SHP77 (cell line): Measurements from ENCODE around the gene CHERP.

Source experiments
- DNase-seq, 2 experiments: peaks; one replicate each; lab custom pipeline; 2025; lab: John Stamatoyannopoulos, UW

The CHERP gene

DNA sequence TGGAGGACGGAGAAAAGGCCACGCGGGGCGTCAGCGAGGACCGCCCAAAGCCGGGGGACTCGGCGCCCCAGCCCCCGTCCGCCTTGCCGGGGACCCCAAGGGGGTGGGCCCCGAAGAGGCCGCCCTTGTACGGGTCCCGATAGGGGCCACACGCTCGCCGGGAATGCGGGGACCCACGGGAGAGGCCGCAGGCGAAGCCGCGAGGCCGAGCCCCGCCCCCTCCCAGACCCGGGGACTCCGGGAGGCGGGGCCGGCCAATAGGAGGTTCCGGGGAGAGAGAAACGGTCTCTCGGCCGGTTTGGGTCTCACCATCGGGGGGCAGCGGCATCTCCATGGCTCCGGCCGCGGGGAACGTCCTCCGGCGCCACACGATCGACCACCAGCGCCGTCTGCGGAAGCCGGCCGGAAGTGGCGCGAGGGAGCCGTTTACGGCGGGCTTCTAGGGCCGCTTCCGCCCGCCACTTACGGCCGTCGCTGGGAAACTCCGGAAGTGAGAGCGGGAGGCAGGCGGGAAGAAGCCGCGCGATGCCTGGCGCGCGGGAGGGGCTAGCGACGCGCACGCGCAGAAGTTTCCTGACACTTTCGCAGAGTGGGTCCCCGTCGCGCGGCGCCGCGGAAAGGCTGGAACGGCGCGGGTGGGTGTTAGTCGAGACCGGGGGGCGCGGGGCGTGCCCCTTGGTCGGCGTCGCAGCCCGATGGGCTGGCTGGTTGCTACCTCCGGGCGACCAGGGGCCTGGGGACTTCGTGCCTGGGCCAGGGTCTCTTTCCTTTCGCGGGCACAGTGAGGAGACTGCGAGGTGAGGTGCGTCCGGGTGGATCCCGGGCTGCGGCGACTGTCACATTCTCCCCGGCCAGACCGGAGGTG is at the start of gene CHERP:
TSS of gene CHERP (minus strand) at position 393 of the 865 bp plus-strand sequence. CDS start at position 334, 59 bp downstream.
- DNase-seq, result peak; percentile 94 to 97

GRCh38 chr19:16590876-16591802 is 48.9 kb upstream of the CHERP start:
- no peak for DNase-seq

- no peak for DNase-seq
Measured at GRCh38 chr19:16589917-16590316, 47.7 kb upstream of the CHERP start.

- DNase-seq, result no peak
Measured at GRCh38 chr19:16588824-16589577, 46.8 kb upstream of the CHERP start.

DNA sequence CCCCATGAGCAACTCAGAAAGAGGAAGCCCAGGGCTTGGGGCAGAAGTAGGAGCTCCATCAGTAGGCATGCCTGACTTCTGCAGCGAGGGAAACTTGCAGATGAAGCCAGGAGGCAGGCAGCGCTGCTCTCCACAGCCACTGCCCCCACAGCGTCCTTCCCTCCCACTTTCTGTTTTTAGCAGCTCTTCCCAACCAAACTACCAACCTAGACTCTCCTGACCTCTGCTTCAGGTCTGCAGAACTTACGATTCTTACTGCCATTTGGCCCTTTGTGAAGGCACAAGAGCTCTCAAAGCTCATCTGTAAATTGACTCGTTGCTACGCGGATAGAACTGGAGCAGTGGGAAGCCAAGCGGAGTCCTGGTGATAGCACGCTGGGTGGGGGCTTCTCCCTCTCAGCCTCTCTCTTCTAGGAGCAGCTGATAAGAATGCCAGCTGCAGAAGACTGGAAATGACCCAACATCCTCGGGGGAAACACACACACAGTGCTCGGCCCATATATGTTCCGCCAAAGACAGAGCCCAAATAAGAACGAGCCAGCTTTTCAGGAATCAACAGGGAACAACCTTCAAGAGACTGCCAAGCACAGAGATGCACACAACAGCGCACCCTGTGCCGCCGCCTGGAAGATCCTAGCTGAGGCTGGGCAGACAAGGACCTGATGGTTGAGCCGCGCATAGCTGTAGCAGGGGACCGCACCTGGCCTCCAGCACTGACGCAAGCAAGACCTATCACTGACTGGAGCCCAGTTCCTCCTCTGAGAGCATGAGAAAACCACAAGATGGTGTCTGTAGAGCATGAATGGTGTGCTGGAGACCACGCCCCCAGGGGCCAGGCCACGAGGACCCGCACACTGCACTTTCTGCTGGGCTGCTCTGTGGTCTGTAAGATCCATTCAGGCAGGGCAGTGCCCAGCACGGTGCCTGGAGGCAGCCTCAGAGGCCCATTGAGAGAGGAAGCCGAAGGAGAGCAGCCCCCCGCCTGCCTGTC is 45.9 kb upstream of the CHERP start:
- DNase-seq, result peak; percentile 93 to 94

DNA sequence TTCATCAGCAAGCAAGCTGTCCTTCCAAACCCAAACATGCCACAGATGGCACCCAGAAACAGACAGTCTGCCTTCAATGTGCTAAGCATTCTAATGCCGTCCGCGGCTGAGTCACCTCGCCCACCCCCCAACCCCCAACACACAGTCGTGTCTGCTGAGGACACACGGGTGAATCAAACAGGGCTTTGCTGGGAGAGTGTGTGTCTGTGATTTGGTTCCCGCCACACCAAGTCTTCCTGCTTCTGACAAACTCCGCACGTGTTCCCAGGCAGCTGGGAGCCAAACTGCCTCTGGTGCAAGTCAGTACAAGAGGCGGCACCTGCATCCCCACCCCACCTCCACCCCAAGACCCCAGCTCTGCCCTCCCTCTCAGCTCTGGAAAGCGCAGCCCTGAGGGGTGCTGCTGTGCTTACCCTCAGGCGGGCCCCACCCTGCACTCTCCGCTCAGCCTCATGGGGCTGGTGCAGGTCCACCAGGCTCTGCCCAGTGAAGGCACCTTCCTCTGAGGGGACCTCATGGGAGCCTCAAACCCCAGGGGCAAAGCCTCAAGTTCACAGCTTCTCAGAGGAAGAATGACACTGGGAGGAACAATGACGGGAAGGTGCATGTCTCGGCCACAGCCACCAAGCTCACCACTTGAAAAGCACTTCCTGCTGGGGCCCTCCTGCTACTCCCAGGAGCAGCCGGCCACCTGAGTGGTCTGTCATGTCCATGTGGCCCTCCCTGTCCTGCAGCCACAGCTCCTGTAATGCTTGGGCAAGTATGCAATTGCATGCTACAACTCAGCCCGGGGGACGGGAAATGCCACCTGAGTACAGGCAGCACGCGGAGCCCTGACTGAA is 45.0 kb upstream of the CHERP start:
- DNase-seq, result no peak

DNA sequence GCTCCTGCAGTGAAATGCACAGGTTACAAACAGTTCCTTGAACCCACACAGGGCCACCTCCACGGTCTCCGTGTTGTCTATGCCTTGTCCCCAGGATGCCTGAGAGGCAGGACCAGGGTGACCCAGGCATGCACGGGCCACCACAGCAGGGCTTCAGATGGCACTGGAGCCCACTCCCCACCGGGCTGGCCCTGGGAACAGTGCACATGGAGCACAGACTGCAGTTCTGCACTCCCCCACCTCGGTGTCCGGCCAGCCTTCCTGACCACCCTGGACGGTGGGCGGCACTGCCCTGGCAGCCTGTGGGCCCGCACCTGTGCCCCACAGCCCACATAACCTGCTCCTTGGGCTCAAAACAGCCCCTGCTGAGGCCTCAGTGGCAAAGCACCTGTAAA is 44.2 kb upstream of the CHERP start:
- no peak for DNase-seq

DNA sequence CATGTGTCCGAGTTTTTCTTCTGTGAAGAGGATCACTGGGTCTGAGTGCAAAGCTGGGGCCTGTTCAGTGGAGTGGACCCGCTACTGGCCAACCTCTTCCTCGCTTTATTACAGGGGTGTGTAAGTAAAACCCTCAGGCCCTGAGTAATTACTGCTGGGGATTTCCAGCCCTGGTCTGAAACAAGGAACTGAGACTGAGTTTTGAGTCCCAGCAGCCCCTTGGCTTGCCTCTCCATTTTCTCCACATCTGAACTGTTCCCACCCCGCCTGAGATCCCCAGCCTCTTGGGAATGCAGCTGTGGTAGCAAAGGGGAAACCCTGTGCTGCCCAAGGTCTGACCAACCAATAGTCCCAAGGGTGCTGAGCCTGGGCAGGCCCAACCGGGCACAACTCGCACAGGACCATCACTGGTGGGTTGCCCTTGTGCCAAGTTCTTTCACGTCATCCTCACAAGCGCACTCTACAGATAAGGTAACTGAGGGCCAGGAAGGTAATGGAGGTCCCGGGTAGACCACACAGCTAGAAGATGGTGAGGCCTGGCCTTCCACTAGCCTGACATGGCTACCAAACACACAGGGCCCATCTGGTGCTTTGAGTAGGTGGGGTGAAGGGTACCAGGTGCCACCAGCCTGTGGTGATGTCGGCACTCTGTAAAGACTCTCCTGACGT is 43.7 kb upstream of the CHERP start:
- DNase-seq, result no peak

- DNase-seq, result no peak
Measured at GRCh38 chr19:16585094-16585801, 43.0 kb upstream of the CHERP start.

GRCh38 chr19:16584248-16585093 is 42.2 kb upstream of the CHERP start:
- DNase-seq, result peak; percentile 69 to 89

DNA sequence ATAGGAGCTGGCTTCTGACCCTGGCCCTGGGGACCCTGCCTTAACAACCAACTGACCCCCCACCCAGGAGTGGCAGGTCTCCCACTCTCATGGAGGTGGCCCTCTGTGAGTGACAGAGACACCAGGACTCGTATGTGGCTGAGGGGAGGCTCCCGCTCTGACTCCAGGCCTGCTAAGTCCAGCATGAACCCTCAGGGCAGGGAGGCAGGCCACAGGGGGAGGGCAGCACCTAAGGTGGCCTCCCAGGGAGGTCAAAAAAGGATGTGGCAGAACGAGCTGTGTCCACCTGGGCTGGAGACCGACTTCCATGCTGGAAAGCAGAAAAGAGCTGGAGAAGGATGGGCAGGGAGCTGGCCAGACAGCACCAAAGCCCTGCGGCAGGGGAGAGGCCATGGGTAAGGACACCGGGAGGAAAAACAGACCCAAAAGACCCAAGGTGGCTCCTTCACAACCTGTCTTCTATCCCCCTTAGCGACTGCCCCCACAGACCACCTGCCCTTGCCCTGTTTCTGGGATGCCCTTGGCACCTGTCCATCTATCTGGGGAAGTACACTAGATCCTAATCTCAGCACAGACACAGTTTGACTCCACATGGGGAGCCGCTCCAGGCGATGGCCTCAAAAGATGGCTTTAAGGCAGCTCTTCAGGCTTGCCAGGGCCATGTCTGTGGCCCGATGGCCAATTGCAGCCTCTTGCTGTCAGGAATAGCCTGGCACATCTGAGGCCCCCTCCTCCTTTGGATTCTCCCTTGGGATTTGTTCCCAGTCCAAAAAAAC is 40.4 kb upstream of the CHERP start:
- DNase-seq, result no peak

DNA sequence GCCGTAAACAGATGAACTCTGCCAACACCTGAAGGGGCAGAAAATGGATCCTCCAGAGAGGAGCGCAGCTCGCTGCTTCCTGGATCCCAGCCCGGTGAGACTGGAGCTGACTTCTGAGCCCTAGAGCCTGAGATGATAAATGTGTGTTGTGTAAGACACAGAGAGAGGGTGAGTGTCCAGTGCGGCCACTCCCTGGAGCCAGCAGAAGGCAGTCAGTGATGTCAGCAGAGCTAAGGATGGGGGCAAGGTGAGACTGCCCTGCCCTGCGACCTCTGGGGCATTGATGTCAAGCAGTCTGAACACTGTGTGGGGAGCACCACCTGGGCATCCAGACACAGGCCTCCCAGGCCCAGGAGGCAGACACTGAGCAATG is 39.7 kb upstream of the CHERP start:
- no peak for DNase-seq

- DNase-seq, result no peak
Measured at GRCh38 chr19:16581145-16581970, 39.1 kb upstream of the CHERP start.

GRCh38 chr19:16579381-16579780 is 37.1 kb upstream of the CHERP start:
- no peak for DNase-seq

DNA sequence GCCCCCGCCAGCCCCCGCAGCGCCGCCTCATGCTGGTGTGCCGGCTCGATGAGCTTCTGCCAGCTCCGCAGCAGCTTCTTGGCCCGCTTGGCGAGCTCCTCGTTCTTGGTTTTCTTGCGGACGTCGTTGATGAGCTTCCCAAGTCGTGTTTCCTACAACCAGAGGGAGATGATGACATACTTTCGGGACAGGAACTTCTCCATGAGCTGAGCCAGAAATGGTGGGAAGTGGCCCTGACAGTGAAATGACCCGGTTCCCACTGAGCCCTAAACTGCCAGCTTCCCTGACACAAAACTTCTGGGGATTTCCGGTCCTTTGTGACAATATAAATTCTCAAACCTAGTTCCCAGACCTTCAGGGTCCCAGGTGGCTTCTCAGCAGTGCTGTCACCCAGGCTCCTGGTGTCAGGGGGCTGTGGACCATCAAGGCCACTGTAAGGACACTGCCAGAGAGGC is 35.3 kb upstream of the CHERP start:
- DNase-seq, result no peak
